ENCODE results near the gene BRSK1.

DNA sequence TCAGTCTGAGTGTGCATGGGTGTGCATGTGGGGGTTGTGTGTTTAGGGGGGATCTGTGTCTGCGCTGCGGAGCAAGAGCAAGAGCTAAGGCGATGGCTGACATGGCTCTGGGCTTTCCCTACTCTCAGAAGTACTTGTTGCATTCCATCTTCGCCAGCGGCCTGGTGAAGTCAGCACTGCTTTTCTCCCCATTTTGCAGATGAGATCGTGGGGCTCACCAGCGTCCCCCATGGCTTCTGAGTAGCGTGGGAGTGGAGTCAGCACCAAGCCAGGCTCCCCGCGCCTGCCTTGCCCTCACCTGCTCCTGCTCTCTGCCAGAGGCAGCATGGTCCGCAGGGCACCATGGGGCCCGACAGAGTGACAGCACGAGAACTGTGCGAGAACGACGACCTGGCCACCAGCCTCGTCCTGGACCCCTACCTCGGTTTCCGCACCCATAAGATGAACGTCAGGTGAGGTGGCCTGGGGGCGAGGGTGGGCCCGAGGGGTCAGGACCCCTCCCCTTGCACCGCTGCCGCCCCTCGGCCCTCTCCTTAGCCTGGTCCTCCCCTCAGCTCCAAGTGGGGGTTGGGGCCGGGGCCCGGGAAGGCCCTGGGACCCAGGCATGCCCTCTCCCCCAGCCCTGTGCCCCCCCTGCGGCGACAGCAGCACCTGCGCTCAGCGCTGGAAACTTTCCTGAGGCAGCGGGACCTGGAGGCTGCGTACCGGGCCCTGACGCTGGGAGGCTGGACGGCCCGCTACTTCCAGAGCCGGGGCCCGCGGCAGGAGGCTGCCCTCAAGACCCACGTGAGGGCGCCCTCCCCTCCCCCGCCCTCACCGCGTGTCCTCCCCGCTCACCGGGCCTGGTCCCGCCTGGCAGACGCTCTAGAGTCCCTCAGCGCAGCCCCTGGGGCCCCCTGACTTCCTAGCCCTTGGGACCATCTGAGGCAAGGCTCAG, 58.1 kb downstream of the BRSK1 start:
- TF ChIP-seq, protein P1, sequence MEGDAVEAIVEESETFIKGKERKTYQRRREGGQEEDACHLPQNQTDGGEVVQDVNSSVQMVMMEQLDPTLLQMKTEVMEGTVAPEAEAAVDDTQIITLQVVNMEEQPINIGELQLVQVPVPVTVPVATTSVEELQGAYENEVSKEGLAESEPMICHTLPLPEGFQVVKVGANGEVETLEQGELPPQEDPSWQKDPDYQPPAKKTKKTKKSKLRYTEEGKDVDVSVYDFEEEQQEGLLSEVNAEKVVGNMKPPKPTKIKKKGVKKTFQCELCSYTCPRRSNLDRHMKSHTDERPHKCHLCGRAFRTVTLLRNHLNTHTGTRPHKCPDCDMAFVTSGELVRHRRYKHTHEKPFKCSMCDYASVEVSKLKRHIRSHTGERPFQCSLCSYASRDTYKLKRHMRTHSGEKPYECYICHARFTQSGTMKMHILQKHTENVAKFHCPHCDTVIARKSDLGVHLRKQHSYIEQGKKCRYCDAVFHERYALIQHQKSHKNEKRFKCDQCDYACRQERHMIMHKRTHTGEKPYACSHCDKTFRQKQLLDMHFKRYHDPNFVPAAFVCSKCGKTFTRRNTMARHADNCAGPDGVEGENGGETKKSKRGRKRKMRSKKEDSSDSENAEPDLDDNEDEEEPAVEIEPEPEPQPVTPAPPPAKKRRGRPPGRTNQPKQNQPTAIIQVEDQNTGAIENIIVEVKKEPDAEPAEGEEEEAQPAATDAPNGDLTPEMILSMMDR (IDR thresholded peaks at IDR 0.05), result no peak
- no peak for TF ChIP-seq EP300 (IDR thresholded peaks at IDR 0.05)
